Activated CD4-positive, alpha-beta T cell treated with anti-CD3 and anti-CD28 coated beads, Interleukin-2, Interleukin-6, amounts not matched to agents 100 ng/mL and 50 ng/mL, durations not matched to agents 16 hours and 8 hours (primary cell): Measurements from ENCODE around the gene ZRANB1.
A peak's percentile ranks its signal among the peaks of the same experiment; 100 is the strongest.

ENCODE experiments used
- DNase-seq: peaks from one replicate; pipeline ENCODE4 v3.0.0-alpha.2; 2020

Gene ZRANB1

GRCh38 chr10:125008689-125009638 lies 67.0 kb downstream of the ZRANB1 start:
- DNase-seq = no peak

GRCh38 chr10:125009661-125010161 lies 67.8 kb downstream of the ZRANB1 start:
- DNase-seq = no peak

- DNase-seq = no peak
Measured at GRCh38 chr10:125010362-125010761, 68.4 kb downstream of the ZRANB1 start.

- no peak for DNase-seq
Measured at GRCh38 chr10:125011171-125011925, 69.4 kb downstream of the ZRANB1 start.

- DNase-seq = no peak
Measured at GRCh38 chr10:125011926-125012705, 70.2 kb downstream of the ZRANB1 start.

GRCh38 chr10:125012851-125013528 lies 71.1 kb downstream of the ZRANB1 start:
- no peak for DNase-seq

GRCh38 chr10:125013529-125013872 lies 71.6 kb downstream of the ZRANB1 start:
- DNase-seq = no peak

GRCh38 chr10:125014086-125014830 lies 72.3 kb downstream of the ZRANB1 start:
- DNase-seq = no peak

GRCh38 chr10:125014836-125015355 lies 73.0 kb downstream of the ZRANB1 start:
- DNase-seq = no peak

- DNase-seq = peak; percentile 20
Measured at GRCh38 chr10:125015356-125015944, 73.5 kb downstream of the ZRANB1 start.

- no peak for DNase-seq
Measured at GRCh38 chr10:125016123-125016522, 74.2 kb downstream of the ZRANB1 start.

GRCh38 chr10:125016611-125017202 lies 74.8 kb downstream of the ZRANB1 start:
- DNase-seq = no peak

GRCh38 chr10:125017547-125018298 lies 75.8 kb downstream of the ZRANB1 start:
- no peak for DNase-seq

- no peak for DNase-seq
Measured at GRCh38 chr10:125018576-125019143, 76.7 kb downstream of the ZRANB1 start.

- DNase-seq = no peak
Measured at GRCh38 chr10:125020386-125020785, 78.5 kb downstream of the ZRANB1 start.

- no peak for DNase-seq
Measured at GRCh38 chr10:125020871-125021270, 78.9 kb downstream of the ZRANB1 start.

GRCh38 chr10:125021686-125022344 lies 79.9 kb downstream of the ZRANB1 start:
- DNase-seq = no peak

GRCh38 chr10:125022671-125023070 lies 80.7 kb downstream of the ZRANB1 start:
- DNase-seq = no peak

GRCh38 chr10:125023255-125023654 lies 81.3 kb downstream of the ZRANB1 start:
- DNase-seq = no peak
